H1 (cell line): ENCODE measurements around the gene NIPAL4. TPM values are rescaled to one million over a fixed set of nuclear protein-coding genes. Genes with fewer than 3 reads are reported as not detected.

Experiments used
- CTCF ChIA-PET: fragments of 300-600 bp; sonication (Branson Sonifier 250); formaldehyde crosslinking; loops from one replicate; lab custom pipeline; 2021; ENCODE audit not compliant: partially characterized antibody; lab: Charles Lee
- POLR2A ChIA-PET: fragments of 300-600 bp; sonication (Branson Sonifier 250); formaldehyde crosslinking; loops from one replicate; lab custom pipeline; 2021; ENCODE audit warnings: inconsistent platforms; ENCODE audit not compliant: partially characterized antibody; lab: Charles Lee
- DNase-seq, 2 experiments: peaks; one replicate each; pipeline versions ENCODE4 v3.0.0 to v3.0.0-alpha.2; 2010 to 2022; ENCODE audit warnings: low spot score in 2 of 2, low read depth in 1 of 2, mixed read lengths in 1 of 2
- FAIRE-seq: peaks from 2 replicates; lab custom pipeline; 2011; peaks lifted over from hg19 to GRCh38; lab: Jason Lieb, UNC
- H2AFZ ChIP-seq: 2 replicates; pipeline ENCODE4 v1.8.1; 2012; ENCODE audit warnings: low read length, inconsistent platforms
- H2AK5ac ChIP-seq: 2 replicates; pipeline ENCODE4 v1.6.1; 2013; ENCODE audit warnings: low read depth, low read length
- H2BK120ac ChIP-seq: replicated peaks from 2 replicates; pipeline ENCODE3; 2013; ENCODE audit warnings: low read depth, low read length, inconsistent platforms
- H2BK12ac ChIP-seq: 2 replicates; pipeline ENCODE4 v1.6.1; 2013; ENCODE audit warnings: low read depth, low read length
- H2BK15ac ChIP-seq: 2 replicates; pipeline ENCODE4 v1.6.1; 2013; ENCODE audit warnings: low read length
- H2BK20ac ChIP-seq: 2 replicates; pipeline ENCODE4 v1.6.1; 2013; ENCODE audit warnings: low read length
- H2BK5ac ChIP-seq: 2 replicates; pipeline ENCODE4 v1.6.1; 2013; ENCODE audit warnings: low read depth, low read length
- H3K14ac ChIP-seq: 2 replicates; pipeline ENCODE4 v1.6.1; 2013; ENCODE audit warnings: inconsistent platforms; ENCODE audit not compliant: insufficient read length
- H3K18ac ChIP-seq: 2 replicates; pipeline ENCODE4 v1.6.1; 2013; ENCODE audit warnings: low read length; ENCODE audit errors: extremely low read depth
- H3K23ac ChIP-seq: 2 replicates; pipeline ENCODE4 v1.6.1; 2013; ENCODE audit warnings: inconsistent platforms; ENCODE audit not compliant: insufficient read length
- H3K23me2 ChIP-seq: 2 replicates; pipeline ENCODE4 v1.6.1; 2013; ENCODE audit warnings: low read depth, low read length
- H3K27ac ChIP-seq: 2 replicates; pipeline ENCODE4 v1.6.1; 2011; ENCODE audit warnings: low read depth, low read length, inconsistent platforms
- H3K27me3 ChIP-seq, 4 experiments: replicated peaks in 1 of 4; 1 replicate in 1 of 4; 2 replicates in 3 of 4; pipeline versions ENCODE4 v1.6.1 to v1.8.1; 2011 to 2013; ENCODE audit warnings: low read length in 3 of 4, mild to moderate bottlenecking in 3 of 4, inconsistent platforms in 2 of 4, mixed read lengths in 2 of 4, moderate library complexity in 1 of 4; ENCODE audit not compliant: control insufficient read depth in 3 of 4, insufficient read depth in 3 of 4; ENCODE audit errors: extremely low read depth in 1 of 4
- H3K36me3 ChIP-seq, 4 experiments: 2 replicates each; pipeline versions ENCODE4 v1.6.1 to v1.8.1; 2011 to 2013; ENCODE audit warnings: mild to moderate bottlenecking in 4 of 4, low read length in 3 of 4, moderate library complexity in 2 of 4, control low read depth in 1 of 4, inconsistent platforms in 1 of 4; ENCODE audit not compliant: insufficient read depth in 4 of 4, control insufficient read depth in 2 of 4
- H3K4ac ChIP-seq: replicated peaks from 2 replicates; pipeline ENCODE3; 2013; ENCODE audit warnings: low read length, low read depth, mixed read lengths, inconsistent platforms; ENCODE audit not compliant: insufficient read length
- H3K4me1 ChIP-seq, 4 experiments: replicated peaks in 1 of 4; 1 replicate in 1 of 4; 2 replicates in 3 of 4; pipeline versions ENCODE4 v1.6.1 to v1.8.1; 2011 to 2013; ENCODE audit warnings: low read length in 3 of 4, inconsistent platforms in 2 of 4, mixed read lengths in 1 of 4; ENCODE audit not compliant: insufficient read depth in 4 of 4, control insufficient read depth in 3 of 4
- H3K4me2 ChIP-seq, 2 experiments: 2 replicates each; pipeline versions ENCODE4 v1.6.1 to v1.8.1; 2011 to 2013; ENCODE audit warnings: low read depth in 2 of 2, low read length in 2 of 2, control low read depth in 1 of 2, inconsistent platforms in 1 of 2, mild to moderate bottlenecking in 1 of 2; ENCODE audit not compliant: insufficient read depth in 1 of 2
- H3K4me3 ChIP-seq, 4 experiments: fragments of 200-600, 300-600 bp in 1 of 4; sonication (generic), shearing (Covaris generic), sonication (Bioruptor Twin) in 1 of 4; 2 replicates each; pipeline versions ENCODE4 v1.5.1 to v1.8.1; 2011 to 2016; ENCODE audit warnings: low read length in 4 of 4, low read depth in 3 of 4, control low read depth in 2 of 4, inconsistent platforms in 2 of 4, mild to moderate bottlenecking in 2 of 4, mixed read lengths in 1 of 4, moderate library complexity in 1 of 4; ENCODE audit not compliant: insufficient read depth in 2 of 4; ENCODE audit errors: extremely low read depth in 1 of 4
- H3K56ac ChIP-seq: replicated peaks from 2 replicates; pipeline ENCODE3; 2013; ENCODE audit warnings: low read depth, mild to moderate bottlenecking, mixed read lengths, low read length, inconsistent platforms; ENCODE audit not compliant: insufficient read length
- H3K79me1 ChIP-seq: 2 replicates; pipeline ENCODE4 v1.6.1; 2013; ENCODE audit warnings: low read depth, low read length, control low read depth
- H3K79me2 ChIP-seq, 2 experiments: 2 replicates each; pipeline versions ENCODE4 v1.6.1 to v1.8.1; 2012 to 2013; ENCODE audit warnings: low read length in 2 of 2, mild to moderate bottlenecking in 2 of 2, inconsistent platforms in 1 of 2; ENCODE audit not compliant: insufficient read depth in 2 of 2, control insufficient read depth in 1 of 2
- H3K9ac ChIP-seq, 4 experiments: replicated peaks in 1 of 4; 1 replicate in 1 of 4; 2 replicates in 3 of 4; pipeline versions ENCODE4 v1.6.1 to v1.8.1; 2011 to 2013; ENCODE audit warnings: low read depth in 3 of 4, low read length in 3 of 4, control low read depth in 2 of 4, mild to moderate bottlenecking in 2 of 4, moderate library complexity in 2 of 4, inconsistent platforms in 1 of 4; ENCODE audit errors: extremely low read depth in 1 of 4
- H3K9me3 ChIP-seq, 2 experiments: 2 replicates each; pipeline versions ENCODE4 v1.6.1 to v1.8.1; 2012 to 2013; ENCODE audit warnings: mild to moderate bottlenecking in 2 of 2, moderate library complexity in 2 of 2, control low read depth in 1 of 2, inconsistent platforms in 1 of 2, low read depth in 1 of 2, low read length in 1 of 2, mixed read lengths in 1 of 2; ENCODE audit not compliant: insufficient read depth in 2 of 2
- H4K20me1 ChIP-seq, 2 experiments: replicated peaks in 1 of 2; 2 replicates each; pipeline versions ENCODE3 to v1.8.1; 2011 to 2013; ENCODE audit warnings: inconsistent platforms in 2 of 2, low read length in 2 of 2, mild to moderate bottlenecking in 1 of 2; ENCODE audit not compliant: insufficient read depth in 2 of 2, control insufficient read depth in 1 of 2
- H4K5ac ChIP-seq: 2 replicates; pipeline ENCODE4 v1.6.1; 2013; ENCODE audit warnings: low read length, low read depth, mixed read lengths, inconsistent platforms; ENCODE audit not compliant: insufficient read length
- H4K8ac ChIP-seq: 2 replicates; pipeline ENCODE4 v1.8.0; 2013; ENCODE audit warnings: mild to moderate bottlenecking, moderate library complexity, low read length, inconsistent platforms; ENCODE audit not compliant: insufficient read depth; ENCODE audit errors: extremely low read depth
- H4K91ac ChIP-seq: replicated peaks from 2 replicates; pipeline ENCODE3; 2013; ENCODE audit warnings: low read length, mixed read lengths, inconsistent platforms; ENCODE audit not compliant: insufficient read length
- ASH2L ChIP-seq: fragments of 200-600, 300-600 bp; sonication (generic); IDR thresholded peaks from one replicate; pipeline ENCODE4 v1.7.1; 2017; ENCODE audit warnings: low read length
- EGR1 ChIP-seq: IDR thresholded peaks from 2 replicates; pipeline ENCODE4 v1.6.1; 2011; ENCODE audit warnings: low read depth, low read length, borderline replicate concordance
- SRF ChIP-seq: IDR thresholded peaks from 2 replicates; pipeline ENCODE4 v1.6.1; 2011; ENCODE audit warnings: mild to moderate bottlenecking, low read depth, low read length, moderate library complexity
- TAF1 ChIP-seq: IDR thresholded peaks from 2 replicates; pipeline ENCODE4 v1.6.1; 2011; ENCODE audit warnings: mild to moderate bottlenecking, low read depth, low read length
- TAF7 ChIP-seq: optimal IDR thresholded peaks from 2 replicates; pipeline ENCODE3; 2011; ENCODE audit warnings: low read depth, mild to moderate bottlenecking, inconsistent platforms, low read length, moderate library complexity, borderline replicate concordance
- YY1 ChIP-seq: IDR thresholded peaks from 2 replicates; pipeline ENCODE4 v1.6.1; 2011; ENCODE audit warnings: low read depth, mild to moderate bottlenecking, low read length
- WGBS, 2 experiments: shearing (Covaris generic) in 1 of 2; methylation state at CpG; one replicate each; pipeline versions ENCODE4 v1.1.6 to v1.1.7; 2013 to 2015; ENCODE audit warnings: low lambda C conversion rate in 2 of 2, mixed read lengths in 2 of 2, inconsistent platforms in 1 of 2, low coverage in 1 of 2, missing lambda C conversion rate in 1 of 2; ENCODE audit not compliant: insufficient replicate concordance in 2 of 2, insufficient coverage in 1 of 2, insufficient read length in 1 of 2; ENCODE audit errors: extremely low coverage in 1 of 2, missing lambda C conversion rate in 1 of 2; 5-methylcytosine and 5-hydroxymethylcytosine counted together
- polyA plus RNA-seq, 7 experiments: library from polyadenylated mRNA; depleted of rRNA in 3 of 7; stranded (reverse) in 5 of 7; unstranded in 2 of 7; fragments of >200 nt in 5 of 7; fragments of 200-250 nt in 2 of 7; gene quantifications; 1 replicate in 5 of 7; 2 replicates in 1 of 7; 4 replicates in 1 of 7; pipeline versions ENCODE4 v1.2.1 to v1.2.3, GENCODE V29; 2011 to 2013; ENCODE audit warnings: missing spikeins in 2 of 7, mixed read lengths in 2 of 7
- total RNA-seq: library from RNA; stranded (reverse); fragmentation: NEBNext Ultra II Directional; extraction: Animal tissue kit (Norgen Biotek cat#: 25700); gene quantifications from 2 replicates; pipeline ENCODE4 v1.2.1, GENCODE V29; 2021

Gene NIPAL4
- total and polyA plus RNA-seq, 2 of the 8 experiments (the other 6 are each of a cell fraction or from before 2014, with no cell fraction given), result 0.09 to 0.20 TPM

- H3K4me2 ChIP-seq, result no peak overlapping the region
- no peaks in the 10 kb centered on the region for H3K79me2 ChIP-seq
- H3K14ac ChIP-seq, result no peak overlapping the region
- CTCF ChIA-PET, result interaction anchor here (1.2 to 3.0 kb wide), 5 partner anchors 12 to 280 kb away, joined by 3 to 39 read pairs (median 7); no protein-coding TSS in a partner anchor
- WGBS, 2 experiments, result 91% methylated on average over 7 of the region's 7 CpGs; no CpG with 5 or more reads in 1 of the 2 experiments
- H3K9ac ChIP-seq, result no peak overlapping the region
- H3K18ac ChIP-seq, result no peak overlapping the region
- H4K20me1 ChIP-seq, result peaks cover 0 to 2% of the 10 kb centered on the region in 2 experiments
- no peaks in the 10 kb centered on the region for H3K9me3 ChIP-seq
- no peaks in the 10 kb centered on the region for H3K23me2 ChIP-seq
- no peak overlapping the region for H3K23ac ChIP-seq
- H4K8ac ChIP-seq, result no peak overlapping the region; the same call in 1 of the 2 replicates
- no peaks in the 10 kb centered on the region for H3K27me3 ChIP-seq
- no peak overlapping the region for H2BK15ac ChIP-seq
- H3K56ac ChIP-seq, result no peak overlapping the region
- H3K36me3 ChIP-seq, result no peaks in the 10 kb centered on the region; a peak in 1 of 8 replicates
- no peak overlapping the region for H3K4ac ChIP-seq
- H2AK5ac ChIP-seq, result no peak overlapping the region
- H4K5ac ChIP-seq, result no peak overlapping the region
- no peak overlapping the region for H2BK20ac ChIP-seq
- FAIRE-seq (no peak), DNase-seq (no peak)
- no peak overlapping the region for H2AFZ ChIP-seq
- POLR2A ChIA-PET, result no interaction called here
- no peak overlapping the region for H3K27ac ChIP-seq
- H2BK12ac ChIP-seq, result no peak overlapping the region
- no peak overlapping the region for H3K4me3 ChIP-seq
- H2BK5ac ChIP-seq, result no peak overlapping the region
- H4K91ac ChIP-seq, result no peak overlapping the region
- no peaks in the 10 kb centered on the region for H3K79me1 ChIP-seq
- no peak overlapping the region for H2BK120ac ChIP-seq
- H3K4me1 ChIP-seq, result peaks cover 0 to 2% (median 0%) of the 10 kb centered on the region in 4 experiments; a peak in 3 of 7 replicates
- TF ChIP-seq TAF7 (no peak), SRF (no peak), YY1 (no peak), ASH2L (no peak), TAF1 (no peak), EGR1 (no peak)
- TF ChIP-seq, all 59 proteins: peak for 0
Observed at GRCh38 chr5:157481666-157482065, 21.7 kb downstream of the NIPAL4 start.
